PC-3 (cell line): Measurements from ENCODE around the gene PLEKHA6. TPM values are rescaled to one million over a fixed set of nuclear protein-coding genes. Genes with fewer than 3 reads are reported as not detected.

Experiments used
- ATAC-seq: fragments of 200-7000 bp; cut with Tn5 transposase; 2 replicates; pipeline ENCODE4 v1.9.1; 2020; ENCODE audit warnings: mild to moderate bottlenecking, moderate library complexity
- BruUV-seq: library from RNA; stranded (reverse); fragments of 400-500 nt; replicated peaks from 2 replicates; lab custom pipeline; 2021; lab: Mats Ljungman, UMichigan
- CTCF ChIA-PET: fragments of 300-600 bp; sonication (Branson Sonifier 250); formaldehyde crosslinking; loops from one replicate; lab custom pipeline; 2022; ENCODE audit warnings: antibody characterized with exemption; lab: Charles Lee
- POLR2A ChIA-PET: fragments of 300-600 bp; sonication (Branson Sonifier 250); formaldehyde crosslinking; loops from one replicate; lab custom pipeline; 2022; ENCODE audit warnings: antibody characterized with exemption; ENCODE audit not compliant: unreplicated experiment; lab: Charles Lee
- DNase-seq: peaks from one replicate; pipeline ENCODE4 v3.0.0-alpha.2; 2015
- H2AFZ ChIP-seq: fragments of 300-600 bp; sonication (generic); 2 replicates; pipeline ENCODE4 v1.6.0; 2016; ENCODE audit warnings: antibody characterized with exemption, low read length
- H3F3A ChIP-seq: fragments of 300-600 bp; sonication (generic); one replicate; pipeline ENCODE4 v1.6.0; 2017; ENCODE audit warnings: antibody characterized with exemption, low read length, control low read depth, mild to moderate bottlenecking; ENCODE audit not compliant: unreplicated experiment
- H3K27ac ChIP-seq: fragments of 300-600 bp; sonication (generic); 2 replicates; pipeline ENCODE4 v1.5.1; 2016; ENCODE audit warnings: mild to moderate bottlenecking, low read length
- H3K27me3 ChIP-seq: fragments of 300-600 bp; sonication (generic); 2 replicates; pipeline ENCODE4 v1.6.1; 2016; ENCODE audit warnings: low read length, mixed read lengths
- H3K36me3 ChIP-seq: fragments of 300-600 bp; sonication (generic); 2 replicates; pipeline ENCODE4 v1.6.1; 2016; ENCODE audit warnings: low read depth, mixed run types, low read length, mixed read lengths
- H3K4me1 ChIP-seq: fragments of 300-600 bp; sonication (generic); 2 replicates; pipeline ENCODE4 v1.5.1; 2016; ENCODE audit warnings: low read length; ENCODE audit not compliant: insufficient read depth
- H3K4me2 ChIP-seq: fragments of 300-600 bp; sonication (generic); 2 replicates; pipeline ENCODE4 v1.6.0; 2016; ENCODE audit warnings: low read length
- H3K4me3 ChIP-seq: fragments of 300-600 bp; sonication (generic); 2 replicates; pipeline ENCODE4 v1.5.1; 2016; ENCODE audit warnings: mild to moderate bottlenecking, low read length, mixed read lengths
- H3K79me2 ChIP-seq: fragments of 300-600 bp; sonication (generic); 2 replicates; pipeline ENCODE4 v1.6.1; 2017; ENCODE audit warnings: low read length, mixed read lengths
- H3K9ac ChIP-seq: fragments of 300-600 bp; sonication (generic); 2 replicates; pipeline ENCODE4 v1.6.0; 2016; ENCODE audit warnings: mild to moderate bottlenecking, low read length
- H3K9me2 ChIP-seq: fragments of 300-600 bp; sonication (generic); replicated peaks from 2 replicates; pipeline ENCODE4 v1.6.1; 2016; ENCODE audit warnings: mixed run types, low read length, mixed read lengths
- H3K9me3 ChIP-seq: fragments of 300-600 bp; sonication (generic); 2 replicates; pipeline ENCODE4 v1.6.1; 2016; ENCODE audit warnings: low read length, mixed read lengths
- H4K20me1 ChIP-seq: fragments of 300-600 bp; sonication (generic); 2 replicates; pipeline ENCODE4 v1.6.1; 2016; ENCODE audit warnings: low read length, mixed read lengths
- CTCF ChIP-seq: fragments of 300-600 bp; sonication (generic); conservative IDR thresholded peaks from 2 replicates; pipeline ENCODE4 v1.5.1; 2017; ENCODE audit warnings: antibody characterized with exemption, low read depth, mild to moderate bottlenecking, low read length
- EZH2 ChIP-seq: fragments of 300-600 bp; sonication (generic); IDR thresholded peaks from one replicate; pipeline ENCODE4 v1.6.1; 2017; ENCODE audit warnings: antibody characterized with exemption, mild to moderate bottlenecking, low read length; ENCODE audit not compliant: unreplicated experiment
- EZH2phosphoT487 ChIP-seq: fragments of 300-600 bp; sonication (generic); IDR thresholded peaks from 2 replicates; pipeline ENCODE4 v1.6.1; 2018; ENCODE audit warnings: mild to moderate bottlenecking, antibody characterized with exemption, low read length, borderline replicate concordance
- intact Hi-C: fragments of 100-400 bp; cut with micrococcal nuclease; formaldehyde crosslinking; loops from 2 replicates; pipeline ENCODE4 v1.9.0; 2023
- total RNA-seq: library from RNA; depleted of rRNA; stranded (reverse); fragments of >200 nt; gene quantifications from 2 replicates; pipeline ENCODE4 v1.2.3, GENCODE V29; 2014

Gene PLEKHA6
- total RNA-seq, 1 experiment from 2014 or later = 53.8 TPM

GRCh38 chr1:204319027-204319426 is 40.7 kb downstream of the PLEKHA6 start:
- Histone ChIP-seq H3K4me2 (peak overlapping the region; percentile 72), H3F3A (peaks cover 3% of the 10 kb centered on the region), H3K27me3 (no peaks in the 10 kb centered on the region), H4K20me1 (no peaks in the 10 kb centered on the region), H2AFZ (no peak overlapping the region), H3K27ac (peak overlapping the region; percentile 64), H3K9me3 (no peaks in the 10 kb centered on the region), H3K4me1 (peaks cover 49% of the 10 kb centered on the region), H3K4me3 (peak overlapping the region; percentile 18; the same call in 1 of the 2 replicates), H3K9me2 (no peaks in the 10 kb centered on the region), H3K9ac (peak overlapping the region; percentile 24; the same call in 1 of the 2 replicates), H3K36me3 (peaks cover 7% of the 10 kb centered on the region; the same call in 1 of the 2 replicates), H3K79me2 (peaks cover 86% of the 10 kb centered on the region)
- no peak for TF ChIP-seq CTCF
- no peak for TF ChIP-seq EZH2
- TF ChIP-seq EZH2phosphoT487 = no peak
- DNase-seq (no peak), ATAC-seq (peak; percentile 3)
- intact Hi-C loops = loop anchor here (5.0 kb wide), 1 partner anchor 88 kb away; no protein-coding TSS in a partner anchor
- TSS peak; percentile 79 for BruUV-seq
- ChIA-PET CTCF (no interaction called here), POLR2A (interaction anchor here (1.0 kb wide), 1 partner anchor 12 kb away, joined by 28 read pairs; no protein-coding TSS in a partner anchor)

GRCh38 chr1:204318324-204318723 is 41.4 kb downstream of the PLEKHA6 start:
- intact Hi-C loops = loop anchor here (5.0 kb wide), 1 partner anchor 89 kb away; no protein-coding TSS in a partner anchor
- no peaks in the 10 kb centered on the region for H3K27me3 ChIP-seq
- ATAC-seq (no peak), DNase-seq (no peak)
- TF ChIP-seq EZH2phosphoT487 (no peak), CTCF (no peak)
- no peak overlapping the region for H2AFZ ChIP-seq
- POLR2A ChIA-PET = no interaction called here
- CTCF ChIA-PET = no interaction called here
- no peak overlapping the region for H3K9ac ChIP-seq
- H3K4me2 ChIP-seq = no peak overlapping the region
- H3K4me3 ChIP-seq = no peak overlapping the region
- H3K9me3 ChIP-seq = no peaks in the 10 kb centered on the region
- H3K36me3 ChIP-seq = peaks cover 7% of the 10 kb centered on the region; the same call in 1 of the 2 replicates
- H3K79me2 ChIP-seq = peaks cover 86% of the 10 kb centered on the region
- peaks cover 45% of the 10 kb centered on the region for H3K4me1 ChIP-seq
- H3K27ac ChIP-seq = no peak overlapping the region
- no TSS peak for BruUV-seq
- H4K20me1 ChIP-seq = no peaks in the 10 kb centered on the region
- peaks cover 3% of the 10 kb centered on the region for H3F3A ChIP-seq
- H3K9me2 ChIP-seq = no peaks in the 10 kb centered on the region

DNA sequence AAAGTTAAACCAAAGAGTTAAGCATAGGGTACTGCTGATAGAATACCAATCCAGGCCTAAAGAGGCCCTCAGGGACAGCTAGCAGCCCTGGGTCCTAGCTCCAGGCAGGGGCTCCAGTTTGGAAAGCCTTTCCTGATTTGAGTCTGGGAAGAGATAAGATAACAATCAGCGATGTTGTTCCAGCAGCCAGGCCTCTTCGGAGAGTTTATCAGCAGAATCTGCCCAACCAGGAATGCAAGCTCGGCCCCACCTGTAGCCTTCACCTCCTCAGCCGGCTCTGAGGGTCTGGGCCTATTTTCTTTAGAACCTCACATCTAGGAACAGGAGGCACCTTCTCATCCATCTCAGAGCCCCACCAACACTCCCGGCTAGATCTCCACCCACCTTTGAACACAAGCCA is 42.6 kb downstream of the PLEKHA6 start:
- ChIA-PET POLR2A (no interaction called here), CTCF (no interaction called here)
- Histone ChIP-seq H3K9me3 (no peaks in the 10 kb centered on the region), H3K36me3 (peaks cover 7% of the 10 kb centered on the region; the same call in 1 of the 2 replicates), H3K4me1 (peaks cover 43% of the 10 kb centered on the region), H3K9ac (no peak overlapping the region), H3K4me2 (no peak overlapping the region), H3K79me2 (peaks cover 81% of the 10 kb centered on the region), H3K27ac (no peak overlapping the region), H3F3A (peaks cover 3% of the 10 kb centered on the region), H4K20me1 (no peaks in the 10 kb centered on the region), H3K27me3 (no peaks in the 10 kb centered on the region), H3K9me2 (no peaks in the 10 kb centered on the region), H3K4me3 (no peak overlapping the region), H2AFZ (no peak overlapping the region)
- intact Hi-C loops = loop anchor here (5.0 kb wide), 1 partner anchor 90 kb away; no protein-coding TSS in a partner anchor
- TF ChIP-seq CTCF (no peak), EZH2 (no peak), EZH2phosphoT487 (no peak)
- ATAC-seq = no peak
- no TSS peak for BruUV-seq
- DNase-seq = no peak
